ENCODE data around the gene TAP1.
A peak's percentile ranks its signal among the peaks of the same experiment; 100 is the strongest.
"Not testable (repeated sequence)": the region's sequence is repeated elsewhere in the genome, so short reads cannot be mapped to it uniquely, and the experiment has no call there.

TAP1 gene

GRCh38 chr6:32839356-32839755 lies 14.1 kb downstream of the TAP1 start:
- no peak for DNase-seq

GRCh38 chr6:32838114-32838958 lies 15.2 kb downstream of the TAP1 start, which contains the start of gene TAP2:
TSS of gene TAP2 (minus strand) at chr6:32838739. CDS start at chr6:32838233, 506 bp downstream.
- peak; percentile 85 for DNase-seq

GRCh38 chr6:32837651-32838113 lies 15.8 kb downstream of the TAP1 start:
- DNase-seq: no peak

- no peak for DNase-seq
Measured at GRCh38 chr6:32836873-32837272, 16.6 kb downstream of the TAP1 start.

- DNase-seq: no peak
Measured at GRCh38 chr6:32835167-32835893, 18.2 kb downstream of the TAP1 start.

GRCh38 chr6:32833664-32834063 lies 19.8 kb downstream of the TAP1 start:
- DNase-seq: no peak

GRCh38 chr6:32832535-32832934 lies 21.0 kb downstream of the TAP1 start:
- DNase-seq: no peak

- DNase-seq: no peak
Measured at GRCh38 chr6:32830936-32831335, 22.6 kb downstream of the TAP1 start.

GRCh38 chr6:32830017-32830416 lies 23.5 kb downstream of the TAP1 start:
- no peak for DNase-seq

GRCh38 chr6:32829495-32829894 lies 24.0 kb downstream of the TAP1 start:
- DNase-seq: no peak

- no peak for DNase-seq
Measured at GRCh38 chr6:32827025-32827424, 26.5 kb downstream of the TAP1 start.

- DNase-seq: no peak
Measured at GRCh38 chr6:32825966-32826365, 27.5 kb downstream of the TAP1 start.

GRCh38 chr6:32819729-32820128 lies 33.8 kb downstream of the TAP1 start:
- DNase-seq: no peak

GRCh38 chr6:32818867-32819266 lies 34.6 kb downstream of the TAP1 start:
- DNase-seq: no peak

GRCh38 chr6:32816746-32817204 lies 36.7 kb downstream of the TAP1 start, which contains the start of gene HLA-DOB:
TSS of gene HLA-DOB (minus strand) at chr6:32817002. CDS start at chr6:32816951, 51 bp downstream.
- no peak for DNase-seq

GRCh38 chr6:32815996-32816395 lies 37.5 kb downstream of the TAP1 start:
- no peak for DNase-seq

GRCh38 chr6:32815115-32815514 lies 38.4 kb downstream of the TAP1 start:
- no peak for DNase-seq

- DNase-seq: no peak
Measured at GRCh38 chr6:32814145-32814544, 39.4 kb downstream of the TAP1 start.

- no peak for DNase-seq
Measured at GRCh38 chr6:32809171-32809570, 44.3 kb downstream of the TAP1 start.

GRCh38 chr6:32807020-32807580 lies 46.4 kb downstream of the TAP1 start:
- DNase-seq: no peak

- DNase-seq: not testable (repeated sequence)
Measured at GRCh38 chr6:32805404-32805803, 48.1 kb downstream of the TAP1 start.

- no peak for DNase-seq
Measured at GRCh38 chr6:32803416-32803815, 50.1 kb downstream of the TAP1 start.

GRCh38 chr6:32799740-32800139 lies 53.8 kb downstream of the TAP1 start:
- DNase-seq: no peak

All from NCI-H1048 (cell line).